ENCODE results near the gene TEDC2. TPM values are rescaled to one million over a fixed set of nuclear protein-coding genes. Genes with fewer than 3 reads are reported as not detected.
"Not testable (repeated sequence)": the region's sequence is repeated elsewhere in the genome, so short reads cannot be mapped to it uniquely, and the experiment has no call there.

TEDC2 gene
- total RNA-seq, 4 donors from 2014 or later, result 0.83 to 0.96 TPM; not detected in 2

DNA sequence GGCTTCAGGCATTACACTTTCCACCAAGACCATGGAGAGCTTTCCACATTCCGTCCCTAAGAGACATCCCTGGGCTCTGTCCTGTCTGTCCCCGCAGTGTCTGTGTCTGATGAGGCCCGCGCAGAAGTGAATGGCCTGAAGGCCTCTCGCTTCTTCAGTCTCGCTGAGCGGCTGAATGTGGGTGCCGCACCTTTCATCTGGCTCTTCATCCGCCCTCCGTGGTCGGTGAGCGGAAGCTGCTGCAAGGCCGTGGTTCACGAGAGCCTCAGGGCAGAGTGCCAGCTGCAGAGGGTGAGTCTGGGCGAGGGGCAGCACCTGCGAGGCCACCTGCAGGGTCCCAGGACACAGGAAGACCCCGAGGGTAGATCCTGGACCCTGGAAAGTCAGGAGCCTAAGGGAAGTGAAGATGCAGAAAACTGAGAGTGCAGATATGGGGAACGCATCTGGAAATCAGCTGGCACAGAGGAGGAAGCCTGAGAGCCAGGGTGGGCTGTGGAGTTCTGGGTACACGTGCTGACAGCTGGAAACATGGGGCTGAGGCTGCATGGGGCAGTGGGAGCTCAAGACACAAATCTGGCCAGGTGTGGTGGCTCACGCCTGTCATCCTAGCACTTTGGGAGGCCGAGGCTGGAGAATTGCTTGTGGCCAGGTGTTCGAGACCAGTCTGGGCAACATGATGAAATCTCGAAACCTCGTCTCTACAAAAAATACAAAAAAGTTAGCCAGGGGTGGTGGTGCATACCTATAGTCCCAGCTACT, 22.7 kb upstream of the TEDC2 start:
- Histone ChIP-seq H3K4me3 (replicated peaks in 1 of 3) (no peak overlapping the region), H3K27me3 (no peaks in the 10 kb centered on the region), H3K9me3 (no peaks in the 10 kb centered on the region), H3K4me1 (no peaks in the 10 kb centered on the region), H3K36me3 (no peaks in the 10 kb centered on the region), H3K27ac (no peak overlapping the region)
- TF ChIP-seq, protein P1, sequence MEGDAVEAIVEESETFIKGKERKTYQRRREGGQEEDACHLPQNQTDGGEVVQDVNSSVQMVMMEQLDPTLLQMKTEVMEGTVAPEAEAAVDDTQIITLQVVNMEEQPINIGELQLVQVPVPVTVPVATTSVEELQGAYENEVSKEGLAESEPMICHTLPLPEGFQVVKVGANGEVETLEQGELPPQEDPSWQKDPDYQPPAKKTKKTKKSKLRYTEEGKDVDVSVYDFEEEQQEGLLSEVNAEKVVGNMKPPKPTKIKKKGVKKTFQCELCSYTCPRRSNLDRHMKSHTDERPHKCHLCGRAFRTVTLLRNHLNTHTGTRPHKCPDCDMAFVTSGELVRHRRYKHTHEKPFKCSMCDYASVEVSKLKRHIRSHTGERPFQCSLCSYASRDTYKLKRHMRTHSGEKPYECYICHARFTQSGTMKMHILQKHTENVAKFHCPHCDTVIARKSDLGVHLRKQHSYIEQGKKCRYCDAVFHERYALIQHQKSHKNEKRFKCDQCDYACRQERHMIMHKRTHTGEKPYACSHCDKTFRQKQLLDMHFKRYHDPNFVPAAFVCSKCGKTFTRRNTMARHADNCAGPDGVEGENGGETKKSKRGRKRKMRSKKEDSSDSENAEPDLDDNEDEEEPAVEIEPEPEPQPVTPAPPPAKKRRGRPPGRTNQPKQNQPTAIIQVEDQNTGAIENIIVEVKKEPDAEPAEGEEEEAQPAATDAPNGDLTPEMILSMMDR (IDR thresholded peaks at IDR 0.05), result no peak
- TF ChIP-seq POLR2A (IDR thresholded peaks at IDR 0.05), result no peak
- 93 to 95% methylated on average over 21 to 24 of the region's 24 CpGs for WGBS, 2 donors
- intact Hi-C loops (cut with DNase I), result no loop called here
- no peak for DNase-seq

DNA sequence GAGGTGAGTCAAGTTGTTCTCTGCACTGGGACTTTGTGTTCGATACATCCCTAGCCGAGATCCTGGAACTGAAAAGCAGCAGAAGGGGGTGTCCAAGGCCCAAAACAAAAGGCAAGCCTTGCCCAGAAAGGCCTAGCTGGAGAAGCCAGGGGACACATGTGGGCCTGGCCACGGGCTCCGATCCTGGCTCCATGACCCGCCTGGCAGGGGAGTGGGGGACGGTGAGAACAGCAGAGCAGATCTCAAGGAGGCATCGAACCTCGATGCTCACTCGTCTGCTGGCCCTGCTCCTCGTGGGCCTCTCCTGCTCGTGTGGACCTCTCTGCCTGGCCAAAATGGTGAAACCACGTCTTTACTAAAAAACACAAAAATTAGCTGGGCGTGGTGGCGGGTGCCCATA, 21.8 kb upstream of the TEDC2 start:
- 91 to 96% methylated on average over 12 to 14 of the region's 14 CpGs for WGBS, 2 donors

DNA sequence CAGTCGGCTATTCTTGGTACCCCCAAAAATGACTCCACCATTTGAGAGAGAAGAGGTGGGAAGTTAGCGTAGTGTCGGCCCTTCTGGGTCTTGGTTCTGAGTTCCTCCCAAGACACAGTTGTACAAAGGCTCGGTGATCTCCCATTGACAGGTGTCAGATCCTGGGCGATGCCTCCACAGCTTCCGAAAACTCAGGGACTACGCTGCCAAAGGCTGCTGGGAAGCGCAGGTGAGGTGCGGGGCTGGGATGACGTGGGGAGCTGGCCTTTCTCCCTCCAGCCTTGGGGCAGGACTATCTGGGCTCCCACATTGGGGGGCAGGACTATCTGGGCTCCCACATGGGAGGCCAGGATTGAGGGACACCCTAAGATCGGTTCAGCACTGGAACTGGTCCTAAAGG, 20.3 kb upstream of the TEDC2 start:
- intact Hi-C loops (cut with DNase I), result no loop called here
- TF ChIP-seq, protein P1 (IDR thresholded peaks at IDR 0.05), result no peak
- TF ChIP-seq POLR2A (IDR thresholded peaks at IDR 0.05), result no peak

More for the DNA sequence above, 21.8 kb upstream of the TEDC2 start:
- H3K27me3 ChIP-seq, result no peaks in the 10 kb centered on the region
- no peaks in the 10 kb centered on the region for H3K36me3 ChIP-seq
- H3K4me1 ChIP-seq, result no peaks in the 10 kb centered on the region
- intact Hi-C loops (cut with DNase I), result no loop called here
- H3K4me3 ChIP-seq (replicated peaks in 1 of 3), result no peak overlapping the region
- no peak for DNase-seq
- H3K9me3 ChIP-seq, result no peaks in the 10 kb centered on the region
- TF ChIP-seq, protein P1 (IDR thresholded peaks at IDR 0.05), result no peak
- no peak for TF ChIP-seq POLR2A (IDR thresholded peaks at IDR 0.05)
- H3K27ac ChIP-seq, result no peak overlapping the region

DNA sequence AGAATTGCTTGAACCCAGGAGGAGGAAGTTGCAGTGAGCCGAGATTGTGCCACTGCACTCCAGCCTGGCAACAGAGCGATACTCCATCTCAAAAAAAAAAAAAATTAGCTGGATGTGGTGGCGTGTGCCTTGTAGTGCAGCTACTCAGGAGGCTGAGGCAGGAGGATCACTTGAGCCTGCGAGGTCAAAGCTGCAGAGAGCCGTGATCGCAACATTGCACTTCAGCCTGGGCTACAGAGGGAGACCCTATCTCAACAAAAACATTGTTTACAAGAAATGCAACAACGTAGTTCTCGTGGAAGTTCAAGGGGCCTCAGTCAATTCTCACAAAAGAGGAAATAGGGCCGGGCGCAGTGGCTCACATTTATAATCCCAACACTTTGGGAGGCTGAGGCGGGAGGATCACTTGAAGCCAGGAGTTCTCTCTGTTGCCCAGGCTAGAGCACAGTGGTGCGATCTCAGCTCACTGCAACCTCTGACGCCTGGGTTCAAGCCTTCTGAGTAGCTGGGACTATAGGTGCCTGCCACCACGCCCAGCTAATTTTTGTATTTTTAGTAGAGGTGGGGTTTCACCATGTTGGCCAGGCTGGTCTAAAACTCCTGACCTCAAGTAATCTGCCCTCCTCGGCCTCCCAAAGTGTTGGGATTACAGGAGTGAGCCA, 18.6 kb upstream of the TEDC2 start:
- H3K36me3 ChIP-seq; DNase-seq; H3K4me3 ChIP-seq (replicated peaks in 1 of 3); H3K9me3 ChIP-seq; H3K27ac ChIP-seq; H3K4me1 ChIP-seq; intact Hi-C loops (cut with DNase I); H3K27me3 ChIP-seq: not testable (repeated sequence)
- WGBS, 2 donors, result 90 to 93% methylated on average over 14 to 15 of the region's 15 CpGs

More for the DNA sequence above, 20.3 kb upstream of the TEDC2 start:
- WGBS, 2 donors, result 95 to 96% methylated on average over 10 to 11 of the region's 11 CpGs
- Histone ChIP-seq H3K9me3 (no peaks in the 10 kb centered on the region), H3K4me3 (replicated peaks in 1 of 3) (no peak overlapping the region), H3K27me3 (no peaks in the 10 kb centered on the region), H3K27ac (no peak overlapping the region), H3K4me1 (no peaks in the 10 kb centered on the region), H3K36me3 (no peaks in the 10 kb centered on the region)
- DNase-seq, result no peak

DNA sequence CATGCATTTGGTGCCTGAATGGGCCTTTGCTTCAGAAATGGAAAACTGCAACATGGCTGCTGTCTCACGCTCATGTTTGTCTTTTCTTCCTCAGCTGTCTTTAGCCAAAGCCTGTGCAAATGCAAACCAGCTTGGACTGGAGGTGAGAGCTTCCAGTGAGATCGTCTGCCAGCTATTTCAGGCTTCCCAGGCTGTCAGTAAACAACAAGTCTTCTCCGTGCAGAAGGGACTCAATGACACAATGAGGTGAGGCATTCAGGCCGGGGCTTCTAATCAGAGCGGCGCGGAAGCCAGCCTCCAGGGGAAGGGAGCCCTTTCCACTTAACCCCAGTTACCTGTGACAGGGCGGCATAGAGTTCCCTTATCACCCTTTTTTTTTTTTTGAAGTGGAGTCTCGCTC, 16.4 kb upstream of the TEDC2 start:
- Histone ChIP-seq H3K36me3 (peaks cover 0 to 6% of the 10 kb centered on the region in 2 donors), H3K9me3 (no peaks in the 10 kb centered on the region), H3K27me3 (no peaks in the 10 kb centered on the region), H3K4me3 (replicated peaks in 1 of 3) (no peak overlapping the region), H3K27ac (no peak overlapping the region), H3K4me1 (no peaks in the 10 kb centered on the region)
- intact Hi-C loops (cut with DNase I), result no loop called here
- no peak for TF ChIP-seq POLR2A (IDR thresholded peaks at IDR 0.05)
- TF ChIP-seq, protein P1 (IDR thresholded peaks at IDR 0.05), result no peak
- no peak for DNase-seq
- WGBS, 2 donors, result 87 to 92% methylated on average over 9 of the region's 9 CpGs
